WTC11 (cell line): ENCODE data around the gene TMEM95. TPM values are rescaled to one million over a fixed set of nuclear protein-coding genes. Genes with fewer than 3 reads are reported as not detected.

Source experiments
- ATAC-seq: fragments of 200-7000 bp; cut with Tn5 transposase; 2 replicates; pipeline ENCODE4 v1.10.0; 2021; ENCODE audit warnings: mild to moderate bottlenecking, moderate library complexity
- CTCF ChIA-PET: fragments of 300-600 bp; sonication (Branson Sonifier 250); formaldehyde crosslinking; loops from one replicate; lab custom pipeline; 2021; ENCODE audit warnings: antibody characterized with exemption; lab: Charles Lee
- POLR2A ChIA-PET: fragments of 350-600 bp; sonication (Branson Sonifier 250); formaldehyde crosslinking; loops from one replicate; lab custom pipeline; 2021; ENCODE audit warnings: antibody characterized with exemption; lab: Charles Lee
- DNase-seq: peaks from one replicate; pipeline ENCODE4 v3.0.0; 2021; ENCODE audit warnings: low spot score
- H3K27ac Mint-ChIP-seq: 2 replicates; pipeline ENCODE4 v1.8.0; 2021; ENCODE audit warnings: mixed read lengths
- H3K27me3 Mint-ChIP-seq: 2 replicates; pipeline ENCODE4 v1.8.0; 2021; ENCODE audit warnings: low read depth, mild to moderate bottlenecking, moderate library complexity, mixed read lengths
- H3K36me3 Mint-ChIP-seq: 2 replicates; pipeline ENCODE4 v1.8.0; 2021; ENCODE audit warnings: mixed read lengths
- H3K4me1 Mint-ChIP-seq: 2 replicates; pipeline ENCODE4 v1.8.0; 2022; ENCODE audit warnings: mixed read lengths
- H3K4me3 Mint-ChIP-seq: 2 replicates; pipeline ENCODE4 v1.8.0; 2021; ENCODE audit warnings: mild to moderate bottlenecking, moderate library complexity, mixed read lengths
- H3K9me3 Mint-ChIP-seq: 2 replicates; pipeline ENCODE4 v1.8.0; 2021; ENCODE audit warnings: mixed read lengths
- ARID4B ChIP-seq: sonication (generic); formaldehyde crosslinking; IDR thresholded peaks from 2 replicates; pipeline ENCODE4 v1.8.0; 2023; ENCODE audit warnings: missing genetic modification reagents, mild to moderate bottlenecking, borderline replicate concordance
- ATF3 ChIP-seq: sonication (generic); formaldehyde crosslinking; conservative IDR thresholded peaks from 2 replicates; pipeline ENCODE4 v1.8.1; 2022; ENCODE audit warnings: mild to moderate bottlenecking, missing genetic modification reagents
- E2F4 ChIP-seq: sonication (generic); formaldehyde crosslinking; IDR thresholded peaks from 2 replicates; pipeline ENCODE4 v1.8.1; 2022; ENCODE audit warnings: low read depth, mild to moderate bottlenecking, moderate library complexity, missing genetic modification reagents, borderline replicate concordance
- GABPB1 ChIP-seq: sonication (generic); formaldehyde crosslinking; IDR thresholded peaks from 2 replicates; pipeline ENCODE4 v1.8.1; 2023; ENCODE audit warnings: mild to moderate bottlenecking, missing genetic modification reagents
- HMGA2 ChIP-seq: fragments of 250-450 bp; sonication (Bioruptor Pico); IDR thresholded peaks from 2 replicates; pipeline ENCODE4 v1.4.0; 2021; ENCODE audit warnings: mild to moderate bottlenecking, moderate library complexity
- HMGXB4 ChIP-seq: sonication (generic); formaldehyde crosslinking; IDR thresholded peaks from 2 replicates; pipeline ENCODE4 v1.8.1; 2023; ENCODE audit warnings: mild to moderate bottlenecking, moderate library complexity, missing genetic modification reagents
- IRF1 ChIP-seq: sonication (generic); formaldehyde crosslinking; IDR thresholded peaks from 2 replicates; pipeline ENCODE4 v1.8.0; 2023; ENCODE audit warnings: missing genetic modification reagents
- KAT7 ChIP-seq: sonication (generic); formaldehyde crosslinking; IDR thresholded peaks from 2 replicates; pipeline ENCODE4 v1.8.1; 2023; ENCODE audit warnings: missing genetic modification reagents, mild to moderate bottlenecking, borderline replicate concordance
- OVOL2 ChIP-seq: fragments of 250-450 bp; sonication (Bioruptor Pico); IDR thresholded peaks from 2 replicates; pipeline ENCODE4 v1.9.0; 2021; ENCODE audit warnings: mild to moderate bottlenecking, borderline replicate concordance
- PREB ChIP-seq: sonication (generic); formaldehyde crosslinking; IDR thresholded peaks from 2 replicates; pipeline ENCODE4 v1.8.1; 2022; ENCODE audit warnings: mild to moderate bottlenecking, missing genetic modification reagents, moderate library complexity, borderline replicate concordance
- SMAD4 ChIP-seq: sonication (generic); formaldehyde crosslinking; IDR thresholded peaks from 2 replicates; pipeline ENCODE4 v1.8.0; 2022; ENCODE audit warnings: mild to moderate bottlenecking, missing genetic modification reagents
- SP1 ChIP-seq: sonication (generic); formaldehyde crosslinking; conservative IDR thresholded peaks from 2 replicates; pipeline ENCODE4 v1.8.1; 2022; ENCODE audit warnings: missing genetic modification reagents
- TEAD1 ChIP-seq: sonication (generic); formaldehyde crosslinking; IDR thresholded peaks from 2 replicates; pipeline ENCODE4 v1.8.0; 2022; ENCODE audit warnings: mild to moderate bottlenecking, missing genetic modification reagents
- ZBTB21 ChIP-seq: sonication (generic); formaldehyde crosslinking; IDR thresholded peaks from 2 replicates; pipeline ENCODE4 v1.8.1; 2023; ENCODE audit warnings: mild to moderate bottlenecking, missing genetic modification reagents, borderline replicate concordance
- ZBTB43 ChIP-seq: sonication (generic); formaldehyde crosslinking; IDR thresholded peaks from 2 replicates; pipeline ENCODE4 v1.8.1; 2023; ENCODE audit warnings: mild to moderate bottlenecking, missing genetic modification reagents
- ZNF138 ChIP-seq: sonication (generic); formaldehyde crosslinking; conservative IDR thresholded peaks from 2 replicates; pipeline ENCODE4 v1.8.1; 2022; ENCODE audit warnings: mild to moderate bottlenecking, moderate library complexity, missing genetic modification reagents
- ZNF512 ChIP-seq: sonication (generic); formaldehyde crosslinking; IDR thresholded peaks from 2 replicates; pipeline ENCODE4 v1.8.1; 2022; ENCODE audit warnings: missing genetic modification reagents, borderline replicate concordance
- total RNA-seq: library from RNA; stranded (reverse); gene quantifications from 3 replicates; pipeline ENCODE4 v1.2.3, GENCODE V29; 2021

TMEM95 gene
- total RNA-seq, 1 experiment from 2014 or later, result not detected

GRCh38 chr17:7380855-7381683 is 26.1 kb downstream of the TMEM95 start, which contains the start of gene TNK1 (continued):
- TF ChIP-seq ARID4B (0 out of 2 replicates have a peak, but pooled peaks have one; percentile 59), HMGXB4 (CRISPR knock-in tag) (peak; percentile 52; the same call in 1 of the 2 replicates)

- no peak overlapping the region for H3K27ac Mint-ChIP-seq
- DNase-seq (no peak), ATAC-seq (no peak)
- H3K27me3 Mint-ChIP-seq, result peaks cover 48% of the 10 kb centered on the region
- no peaks in the 10 kb centered on the region; the same call in none of the 2 replicates for H3K36me3 Mint-ChIP-seq
- H3K4me3 Mint-ChIP-seq, result no peak overlapping the region
- ChIA-PET POLR2A (no interaction called here), CTCF (interaction anchor here (0.5 to 1.6 kb wide), 2 partner anchors 15 to 480 kb away, joined by 5 to 6 read pairs; no protein-coding TSS in a partner anchor)
- H3K9me3 Mint-ChIP-seq, result peaks cover 8% of the 10 kb centered on the region
- TF ChIP-seq SP1 (CRISPR knock-in tag), result no peak
- TF ChIP-seq SMAD4, result no peak
- no peak for TF ChIP-seq ZBTB43 (CRISPR knock-in tag)
- TF ChIP-seq GABPB1 (CRISPR knock-in tag), result no peak
- no peak for TF ChIP-seq E2F4 (CRISPR knock-in tag)
- no peak for TF ChIP-seq IRF1 (CRISPR knock-in tag)
- TF ChIP-seq KAT7 (CRISPR knock-in tag), result no peak
- H3K4me1 Mint-ChIP-seq, result peaks cover 26% of the 10 kb centered on the region
Observed at GRCh38 chr17:7382901-7383300, 27.9 kb downstream of the TMEM95 start.

- Mint-ChIP-seq H3K9me3 (peaks cover 8% of the 10 kb centered on the region), H3K36me3 (no peaks in the 10 kb centered on the region; the same call in none of the 2 replicates), H3K4me3 (peak overlapping the region; percentile 58), H3K4me1 (peaks cover 26% of the 10 kb centered on the region), H3K27me3 (peaks cover 46% of the 10 kb centered on the region)
- ChIA-PET POLR2A (interaction anchor here (1.9 kb wide), 1 partner anchor 10 kb away, joined by 7 read pairs; the partner anchor contains the start of gene PLSCR3), CTCF (interaction anchor here (1.4 to 2.4 kb wide), 4 partner anchors 15 to 177 kb away, joined by 4 to 10 read pairs (median 6); no protein-coding TSS in a partner anchor)
- no peak for ATAC-seq
- DNase-seq, result no peak
- TF ChIP-seq PREB (CRISPR knock-in tag) (no peak), ATF3 (CRISPR knock-in tag) (no peak), TEAD1 (CRISPR knock-in tag) (no peak), HMGA2 (CRISPR knock-in tag) (no peak), ZNF138 (no peak), OVOL2 (CRISPR knock-in tag) (no peak), ZBTB21 (CRISPR knock-in tag) (0 out of 2 replicates have a peak, but pooled peaks have one; percentile 13), ZNF512 (CRISPR knock-in tag) (no peak)
- TF ChIP-seq, all 79 proteins: peak for 1
- no peak overlapping the region for H3K27ac Mint-ChIP-seq
Observed at GRCh38 chr17:7383371-7383741, 28.4 kb downstream of the TMEM95 start.
